GM18519 (cell line): Measurements from ENCODE around the gene SLC22A5.
A peak's percentile ranks its signal among the peaks of the same experiment; 100 is the strongest.

Experiments used
- ATAC-seq: cut with Tn5 transposase; IDR thresholded peaks from one replicate; pipeline ENCODE4 v1.9.1; 2021; ENCODE audit warnings: mild to moderate bottlenecking, moderate library complexity; ENCODE audit not compliant: unreplicated experiment, low FRiP score

The SLC22A5 gene

GRCh38 chr5:132369474-132370180 lies at the start of gene SLC22A5:
Gene SLC22A5, plus strand, starts transcription at chr5:132369710. Its CDS starts 263 bp downstream, at chr5:132369973.
- peak; percentile 78 for ATAC-seq

- no peak for ATAC-seq
Measured at GRCh38 chr5:132319975-132320374, 49.5 kb upstream of the SLC22A5 start.

GRCh38 chr5:132321109-132321721 lies 48.3 kb upstream of the SLC22A5 start:
- no peak for ATAC-seq

DNA sequence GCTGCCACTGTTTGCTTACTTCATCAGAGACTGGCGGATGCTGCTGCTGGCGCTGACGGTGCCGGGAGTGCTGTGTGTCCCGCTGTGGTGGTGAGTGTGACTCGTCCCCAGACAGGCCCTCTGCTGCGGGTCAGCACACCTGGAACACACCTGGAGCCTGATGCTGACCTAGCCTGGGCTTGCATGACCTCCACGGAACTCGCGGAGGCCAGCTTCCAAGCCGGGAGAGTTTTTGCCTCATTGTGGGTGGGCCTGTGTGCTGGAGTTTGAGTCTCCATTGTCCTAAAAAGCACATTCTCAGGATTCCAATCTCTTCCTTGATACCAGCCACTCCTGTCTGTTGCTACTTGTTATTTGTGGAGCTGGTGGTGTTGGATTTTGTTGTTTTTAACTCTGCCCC lies 47.2 kb upstream of the SLC22A5 start:
- ATAC-seq: no peak

- no peak for ATAC-seq
Measured at GRCh38 chr5:132323202-132323601, 46.3 kb upstream of the SLC22A5 start.

DNA sequence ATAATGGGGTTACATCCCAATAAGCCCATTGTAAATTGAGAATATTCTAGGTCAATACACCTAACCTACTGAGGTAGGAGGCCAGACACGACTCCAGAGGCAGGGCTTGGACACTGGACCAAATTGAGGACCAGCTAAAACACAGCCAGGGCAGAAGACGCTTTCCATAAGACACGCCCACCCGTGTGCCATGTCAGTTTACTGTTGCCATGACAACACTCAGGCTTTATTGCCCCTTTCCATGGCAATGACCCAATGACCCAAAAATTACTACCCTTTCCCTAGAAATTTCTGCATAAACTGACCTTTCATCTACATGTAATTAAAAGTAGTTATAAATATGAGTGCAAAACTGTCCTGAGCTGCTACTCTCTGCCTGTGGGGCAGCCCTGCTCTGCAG lies 43.8 kb upstream of the SLC22A5 start:
- ATAC-seq: no peak

DNA sequence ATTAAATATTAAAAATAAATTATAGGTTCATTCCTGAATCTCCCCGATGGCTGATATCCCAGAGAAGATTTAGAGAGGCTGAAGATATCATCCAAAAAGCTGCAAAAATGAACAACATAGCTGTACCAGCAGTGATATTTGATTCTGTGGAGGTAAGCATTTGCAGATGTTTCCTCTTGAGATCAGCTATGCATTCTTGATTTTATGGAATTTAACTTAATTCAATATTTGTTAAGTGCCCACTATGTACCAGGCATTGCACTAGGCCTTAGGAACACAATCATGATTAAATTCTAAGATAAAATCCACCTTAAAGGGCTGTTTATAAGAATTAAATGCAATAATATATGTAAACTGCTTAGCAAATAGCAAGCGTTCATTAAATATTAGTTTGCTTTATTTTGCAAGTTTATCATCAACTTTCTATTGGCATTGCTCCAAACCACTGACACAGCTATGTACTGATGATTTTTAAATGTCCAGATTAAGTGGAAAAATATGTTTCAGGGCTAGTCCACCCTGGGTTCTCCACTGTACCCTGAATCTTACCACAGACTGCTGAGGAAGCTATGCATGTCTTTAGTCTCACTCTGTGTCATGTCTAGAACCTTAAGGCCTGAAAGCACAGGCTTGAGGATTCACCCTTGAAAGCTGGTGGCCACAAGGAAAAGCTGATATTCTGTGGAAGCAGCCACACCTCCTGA lies 42.1 kb upstream of the SLC22A5 start:
- no peak for ATAC-seq

GRCh38 chr5:132334812-132335211 lies 34.7 kb upstream of the SLC22A5 start:
- ATAC-seq: no peak

GRCh38 chr5:132335402-132335801 lies 34.1 kb upstream of the SLC22A5 start:
- ATAC-seq: no peak

- no peak for ATAC-seq
Measured at GRCh38 chr5:132339502-132339901, 30.0 kb upstream of the SLC22A5 start.

DNA sequence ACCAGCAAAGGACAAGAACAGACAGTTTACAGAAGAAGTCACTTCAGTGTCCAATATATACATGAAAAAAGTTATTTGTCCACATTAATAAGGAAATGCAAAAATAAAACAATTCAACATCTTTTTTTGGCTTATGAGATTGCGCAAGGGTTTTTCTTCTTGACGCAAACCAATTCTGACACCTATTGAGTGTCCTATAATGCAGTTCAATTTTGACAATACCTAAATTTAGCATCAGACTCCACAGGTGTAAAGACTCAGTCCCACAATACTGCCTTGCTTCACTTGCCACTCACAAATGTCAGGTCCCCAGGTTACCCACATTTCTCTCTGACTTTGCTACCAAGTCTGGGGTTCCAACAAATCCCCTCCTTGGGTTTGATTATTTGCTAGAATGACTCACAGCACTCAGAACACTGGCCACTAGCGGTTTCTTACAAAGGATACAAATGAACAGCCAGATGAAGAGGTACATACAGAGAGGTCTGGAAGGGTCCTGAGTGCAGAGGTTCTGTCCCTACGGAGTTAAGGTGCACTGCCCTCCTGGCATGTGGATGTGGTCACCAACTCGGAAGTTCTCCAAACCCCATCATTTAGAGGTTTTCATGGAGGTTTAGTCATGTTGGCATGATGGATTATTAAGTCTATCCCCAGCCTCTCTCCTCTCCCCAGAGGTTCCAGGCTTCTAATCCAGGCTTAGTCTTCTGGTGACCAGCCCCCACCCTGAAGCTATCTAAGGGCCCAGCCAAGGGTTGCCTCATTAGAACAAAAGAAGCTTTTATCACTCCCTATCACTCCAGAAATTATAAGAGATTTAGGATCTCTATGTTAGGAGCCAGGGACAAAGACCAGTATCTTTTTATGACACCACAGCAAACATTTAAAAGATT lies 27.0 kb upstream of the SLC22A5 start:
- ATAC-seq: no peak

GRCh38 chr5:132344775-132345514 lies 24.6 kb upstream of the SLC22A5 start:
- no peak for ATAC-seq

DNA sequence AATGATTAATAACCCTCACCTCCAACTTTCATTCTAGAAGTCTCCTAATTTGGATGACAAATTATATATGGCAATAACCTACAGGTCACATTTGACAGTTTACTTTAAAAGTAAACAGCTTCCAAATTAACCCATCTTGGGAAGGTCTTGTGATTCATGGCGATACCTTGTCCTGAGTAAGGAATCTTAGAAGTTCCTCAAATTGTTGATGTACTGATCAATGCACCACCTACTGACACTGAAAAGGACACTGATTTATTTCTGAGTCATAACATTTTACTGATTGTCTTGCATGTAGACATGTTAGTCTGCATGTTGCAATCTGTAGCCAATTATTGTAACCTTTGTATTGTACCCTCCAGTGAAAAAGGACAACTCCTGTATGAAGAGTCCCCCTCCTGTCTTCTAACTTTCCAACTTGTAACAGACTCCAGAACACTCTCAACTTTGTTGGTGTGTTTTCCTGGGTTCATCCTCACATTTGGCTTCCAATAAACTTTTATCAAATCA lies 16.0 kb upstream of the SLC22A5 start:
- no peak for ATAC-seq

DNA sequence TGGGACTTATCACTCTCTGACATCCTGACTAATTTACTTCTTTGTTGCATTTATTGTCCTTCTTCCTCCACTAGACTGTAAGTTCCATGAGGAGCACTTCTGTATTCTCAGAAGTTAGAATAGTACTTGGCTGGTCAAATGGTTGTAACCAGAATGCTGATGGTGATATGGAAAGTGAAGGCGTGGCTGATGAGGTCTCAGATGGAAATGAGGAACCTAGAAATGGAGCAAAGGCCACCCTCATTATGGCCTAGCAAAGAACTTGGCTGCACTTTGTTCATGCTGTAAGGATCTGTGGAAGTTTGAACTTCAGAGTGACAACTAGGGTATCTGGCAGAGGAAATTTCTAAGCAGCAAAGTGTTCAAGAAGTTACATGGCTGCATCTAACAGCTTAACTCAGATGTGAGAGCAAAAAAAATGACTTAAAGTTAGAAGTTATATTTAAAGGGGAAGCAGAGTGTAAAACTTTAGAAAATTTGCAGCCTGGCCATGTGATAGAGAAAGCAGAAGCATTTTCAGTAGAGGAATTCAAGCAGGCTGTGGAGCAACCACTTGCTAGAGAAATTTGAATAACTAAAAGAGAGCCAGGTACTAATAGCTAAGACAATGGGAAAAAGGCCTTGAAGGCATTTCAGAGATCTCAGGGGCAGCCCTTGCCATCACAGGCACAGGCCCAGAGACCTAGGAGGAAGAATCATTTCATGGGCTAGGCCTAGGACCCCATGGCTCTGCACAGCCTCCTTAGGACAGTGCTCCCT lies 14.9 kb upstream of the SLC22A5 start:
- ATAC-seq: no peak

DNA sequence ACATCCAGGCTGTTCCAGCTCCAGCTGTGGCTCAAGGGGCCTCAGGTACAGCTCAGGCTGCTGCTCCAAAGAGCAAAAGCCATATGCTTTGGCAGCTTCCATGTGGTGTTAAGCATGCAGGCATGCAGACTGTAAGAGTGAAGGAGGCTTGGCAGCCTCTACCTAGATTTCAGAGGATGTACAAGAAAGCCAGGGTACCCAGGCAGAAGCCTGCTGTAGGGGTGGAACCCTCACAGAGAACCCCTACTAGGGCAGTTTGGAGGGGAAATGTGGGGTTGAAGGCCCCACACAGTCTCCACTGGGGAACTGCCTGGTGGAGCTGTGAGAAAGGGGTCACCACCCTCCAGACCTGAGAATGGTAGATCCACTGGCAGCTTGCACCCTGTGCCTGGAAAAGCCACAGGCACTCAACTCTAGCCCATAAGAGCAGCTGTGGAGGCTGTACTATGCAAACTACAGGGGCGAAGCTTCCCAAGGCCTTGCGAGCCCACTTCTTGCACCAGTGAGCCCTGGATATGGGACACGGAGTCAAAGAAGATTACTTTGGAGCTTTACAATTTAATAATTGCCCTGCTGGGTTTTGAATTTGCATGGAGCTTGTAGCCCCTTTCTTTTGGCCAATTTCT lies 14.3 kb upstream of the SLC22A5 start:
- no peak for ATAC-seq

DNA sequence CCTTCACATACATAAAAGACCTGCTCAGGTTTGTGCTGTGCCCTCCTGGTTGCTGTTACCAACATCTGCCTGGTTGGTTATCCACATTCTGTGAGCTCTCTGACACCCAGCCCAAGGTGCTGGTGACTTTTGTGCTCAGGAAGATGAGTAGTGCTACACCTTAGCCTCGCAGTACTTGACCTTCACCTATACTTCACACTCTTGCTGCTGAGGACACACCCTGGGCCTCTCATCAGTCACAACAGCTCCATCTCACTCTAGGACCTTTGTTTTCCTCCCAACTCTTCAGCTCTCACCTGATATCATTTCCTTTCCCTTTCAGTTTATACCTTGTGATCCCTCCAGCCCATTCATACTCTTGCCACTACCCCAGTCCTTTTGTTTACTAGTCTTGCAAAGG lies 10.7 kb upstream of the SLC22A5 start:
- no peak for ATAC-seq

- no peak for ATAC-seq
Measured at GRCh38 chr5:132362086-132362485, 7.4 kb upstream of the SLC22A5 start.

- no peak for ATAC-seq
Measured at GRCh38 chr5:132363431-132364112, 5.9 kb upstream of the SLC22A5 start.
